ENCODE results near the gene SIL1.

The SIL1 gene

GRCh38 chr5:138972836-138973235 is 225.3 kb downstream of the SIL1 start:
- DNase-seq: no peak

GRCh38 chr5:138972230-138972629 is 225.9 kb downstream of the SIL1 start:
- no peak for DNase-seq

DNA sequence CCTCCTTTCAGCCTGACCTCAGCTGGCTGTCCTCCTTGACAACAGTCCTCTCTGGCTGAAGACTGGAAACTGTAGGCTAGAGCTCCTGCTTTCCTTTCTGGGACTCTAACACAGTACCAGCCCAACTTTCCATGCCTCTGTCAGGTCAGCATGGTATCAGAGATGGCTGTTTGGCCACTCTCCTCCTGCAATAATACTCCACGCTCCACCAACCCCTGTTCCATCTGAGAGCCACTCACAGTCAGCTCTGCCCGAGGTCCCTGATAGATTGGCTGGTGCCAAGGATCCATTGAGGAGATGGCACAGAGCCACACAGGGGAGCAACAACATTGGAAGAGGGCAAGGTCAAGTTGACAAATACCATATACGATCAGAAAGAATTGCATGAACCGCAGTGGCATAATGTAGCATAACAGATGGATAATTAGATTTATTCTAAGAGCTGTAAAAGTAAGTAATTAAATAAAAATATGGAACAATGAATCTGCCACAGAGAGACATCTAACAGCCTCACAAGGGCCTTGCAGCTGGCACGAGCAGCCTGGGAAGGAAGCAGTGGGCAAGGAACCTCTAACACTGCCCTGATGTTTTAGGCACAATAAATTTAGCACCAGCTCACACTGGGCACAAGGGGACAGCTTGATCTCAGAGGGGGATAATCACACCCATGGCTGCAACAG is 228.7 kb downstream of the SIL1 start:
- DNase-seq: peak; percentile 48

- no peak for DNase-seq
Observed at GRCh38 chr5:138968601-138969000, 229.6 kb downstream of the SIL1 start.

- DNase-seq: peak; percentile 45
Observed at GRCh38 chr5:138967791-138968448, 230.2 kb downstream of the SIL1 start.

DNA sequence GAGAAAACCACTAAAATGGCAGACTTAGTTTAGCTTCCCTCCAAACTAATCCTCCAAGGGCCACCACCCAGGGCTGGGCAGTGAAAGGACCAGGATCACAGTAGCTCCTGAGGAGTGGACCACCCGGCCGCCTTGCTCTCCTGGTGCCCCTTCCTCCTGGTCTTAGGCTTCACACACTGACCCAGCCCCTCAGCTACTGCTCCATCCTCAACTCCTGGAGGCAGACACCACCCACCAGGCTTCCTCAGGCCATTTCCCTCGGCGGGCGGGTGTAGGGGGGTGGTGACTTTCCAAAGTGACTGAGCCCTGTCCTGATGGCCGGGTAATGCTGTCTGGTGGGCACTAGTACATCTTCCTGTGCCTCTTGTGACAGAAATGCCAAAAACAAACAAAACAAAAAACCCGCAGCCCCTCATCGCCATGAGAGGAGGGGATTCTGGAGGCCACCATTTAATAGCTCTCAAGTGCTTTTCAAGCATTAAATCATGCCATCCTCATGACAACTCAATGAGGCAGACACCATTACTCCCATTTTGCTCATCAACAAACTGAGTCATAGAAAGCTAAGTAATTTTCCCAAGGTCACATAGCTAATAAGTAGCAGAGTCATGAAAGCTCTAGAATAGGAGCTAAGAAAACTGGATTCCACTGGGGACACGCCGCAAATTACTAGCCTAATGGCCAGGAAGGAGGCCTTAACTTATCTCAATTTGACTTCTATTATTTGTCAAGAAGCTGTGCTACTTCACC is 231.8 kb downstream of the SIL1 start:
- DNase-seq: no peak

DNA sequence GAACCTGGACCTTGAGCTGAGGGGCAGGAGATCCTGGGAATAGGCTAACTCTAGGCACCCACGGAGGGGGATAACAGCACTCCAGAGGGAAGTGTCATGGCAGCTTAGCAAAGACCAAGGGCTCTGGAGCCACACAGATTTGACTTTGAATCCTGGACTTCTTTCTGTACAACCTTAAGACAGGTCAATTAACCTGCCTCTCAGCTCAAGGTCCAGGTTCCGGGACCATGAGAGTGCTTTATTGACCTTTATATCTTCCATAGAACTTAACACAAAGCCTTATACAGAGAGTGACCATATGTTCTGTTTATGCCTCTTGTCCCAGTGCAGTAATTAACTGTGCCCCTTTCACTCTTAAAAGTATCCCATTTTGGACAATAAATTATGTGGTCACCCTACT is 232.5 kb downstream of the SIL1 start:
- DNase-seq: no peak

- no peak for DNase-seq
Observed at GRCh38 chr5:138964647-138965201, 233.4 kb downstream of the SIL1 start.

GRCh38 chr5:138963763-138964371 is 234.3 kb downstream of the SIL1 start:
- no peak for DNase-seq

DNA sequence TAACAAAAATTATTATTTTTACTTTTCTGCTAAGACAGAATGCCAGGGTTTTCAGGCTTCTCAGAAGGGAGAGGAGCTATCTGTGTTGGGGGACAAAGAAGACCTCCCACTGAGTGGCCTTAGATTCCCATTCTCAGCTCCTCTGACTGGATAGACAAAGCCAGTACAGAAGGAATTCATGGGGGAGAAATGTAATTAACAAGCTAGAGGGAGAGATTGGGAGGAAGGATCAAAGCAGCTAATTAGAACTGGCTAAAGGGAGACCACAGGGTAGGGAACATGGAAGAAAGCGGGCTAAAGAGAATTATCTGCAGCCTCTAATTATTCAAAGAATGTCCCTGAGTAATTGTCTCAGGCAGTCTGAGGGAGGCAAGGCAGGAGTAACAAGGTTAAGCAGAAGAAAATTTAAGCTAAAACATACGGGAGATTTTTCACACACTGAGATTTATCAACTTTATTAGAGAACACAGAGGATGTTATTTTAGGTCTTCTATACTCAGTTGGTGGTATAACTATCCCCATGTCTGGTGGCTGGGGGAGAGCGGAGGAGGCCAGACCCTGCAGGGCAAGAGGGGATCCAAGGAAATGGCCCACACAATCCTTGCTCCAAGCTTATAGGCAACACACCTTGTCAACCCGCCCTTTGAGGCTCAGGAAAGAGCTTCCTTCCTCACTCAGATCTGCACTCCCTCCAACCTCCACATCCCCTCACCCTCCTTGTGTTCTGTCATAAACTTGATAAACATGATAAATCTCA is 235.4 kb downstream of the SIL1 start:
- DNase-seq: no peak

DNA sequence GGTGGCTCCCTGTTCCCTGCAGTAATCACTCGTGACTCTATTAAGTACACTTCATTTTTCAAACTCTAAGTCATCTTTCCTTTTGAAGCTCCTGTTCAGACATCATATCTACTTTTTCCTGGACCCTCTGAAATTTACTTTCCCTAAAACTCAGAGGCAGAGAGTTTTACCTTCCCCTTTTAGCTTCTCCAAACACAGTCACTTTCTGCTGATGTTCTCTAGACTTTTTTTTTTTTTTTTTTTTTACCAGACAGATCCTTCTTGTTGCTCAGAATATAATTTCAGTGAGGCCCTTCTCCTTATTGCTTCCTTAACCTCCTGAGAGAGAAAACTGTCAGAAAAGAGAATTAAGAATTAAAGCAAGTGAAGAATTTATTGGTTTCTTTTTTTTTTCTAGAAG is 236.4 kb downstream of the SIL1 start:
- no peak for DNase-seq

DNA sequence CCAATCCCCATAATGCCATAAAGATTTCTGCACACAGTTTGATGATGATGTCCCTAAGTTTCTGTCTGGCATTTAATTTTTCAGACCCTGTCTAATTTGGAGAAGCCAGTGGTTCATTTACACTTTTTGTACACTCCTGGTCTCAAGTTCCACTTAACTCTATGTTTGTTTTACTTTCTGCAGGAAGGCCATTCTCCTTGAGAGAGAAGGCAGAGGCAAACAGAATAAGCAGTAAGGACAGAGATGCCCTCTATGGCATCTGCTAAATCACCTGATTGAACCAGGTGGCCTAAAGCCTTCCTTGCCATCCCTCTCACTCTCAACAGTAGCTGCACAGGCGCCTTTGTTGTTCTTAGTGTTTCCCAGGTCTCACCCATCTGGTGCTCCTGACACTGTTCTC is 236.9 kb downstream of the SIL1 start:
- DNase-seq: no peak

DNA sequence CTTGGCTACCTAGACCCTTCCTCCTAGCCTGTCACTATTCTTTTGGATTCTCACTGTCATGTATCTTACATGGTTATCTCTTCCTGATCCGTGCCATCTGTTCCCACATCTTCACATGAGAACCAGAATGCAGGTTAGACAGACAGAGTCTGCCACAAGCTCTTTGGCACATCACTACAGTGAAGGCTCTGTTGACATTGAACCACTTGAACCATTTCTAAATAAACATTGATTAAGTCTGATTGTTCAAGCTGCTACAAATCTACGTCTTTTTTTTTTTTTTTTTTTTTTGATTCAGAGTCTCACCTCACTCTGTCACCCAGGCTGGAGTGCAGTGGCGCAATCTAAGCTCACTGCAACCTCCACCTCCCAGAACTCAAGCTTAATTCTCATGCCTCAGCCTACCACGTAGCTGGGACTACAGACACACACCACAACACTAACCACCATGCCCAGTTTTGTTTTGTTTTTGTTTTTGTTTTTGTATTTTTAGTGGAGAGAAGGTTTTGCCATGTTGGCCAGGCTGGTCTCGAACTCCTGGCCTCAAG is 237.9 kb downstream of the SIL1 start:
- DNase-seq: peak; percentile 37

DNA sequence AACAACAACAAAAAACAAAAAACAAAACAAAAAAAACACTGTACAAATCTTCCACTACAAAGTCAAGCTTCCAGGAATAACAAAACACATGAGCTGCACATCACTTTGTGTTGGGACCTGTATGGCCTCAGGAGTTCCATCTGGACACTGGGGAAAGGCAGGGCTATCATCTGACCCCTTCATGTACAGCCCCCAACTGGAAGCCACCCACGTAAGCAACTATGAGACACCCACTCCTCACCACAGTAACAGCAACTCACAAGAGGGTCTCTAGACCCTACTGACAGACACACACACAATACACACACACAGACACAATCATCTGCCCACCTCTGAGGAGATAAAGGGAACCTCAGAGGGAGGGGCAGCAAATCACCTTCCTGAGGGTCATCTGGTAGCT is 241.4 kb downstream of the SIL1 start:
- DNase-seq: no peak

- DNase-seq: no peak
Observed at GRCh38 chr5:138955671-138956295, 242.4 kb downstream of the SIL1 start.

- DNase-seq: peak; percentile 91
Observed at GRCh38 chr5:138955013-138955660, 243.0 kb downstream of the SIL1 start.

DNA sequence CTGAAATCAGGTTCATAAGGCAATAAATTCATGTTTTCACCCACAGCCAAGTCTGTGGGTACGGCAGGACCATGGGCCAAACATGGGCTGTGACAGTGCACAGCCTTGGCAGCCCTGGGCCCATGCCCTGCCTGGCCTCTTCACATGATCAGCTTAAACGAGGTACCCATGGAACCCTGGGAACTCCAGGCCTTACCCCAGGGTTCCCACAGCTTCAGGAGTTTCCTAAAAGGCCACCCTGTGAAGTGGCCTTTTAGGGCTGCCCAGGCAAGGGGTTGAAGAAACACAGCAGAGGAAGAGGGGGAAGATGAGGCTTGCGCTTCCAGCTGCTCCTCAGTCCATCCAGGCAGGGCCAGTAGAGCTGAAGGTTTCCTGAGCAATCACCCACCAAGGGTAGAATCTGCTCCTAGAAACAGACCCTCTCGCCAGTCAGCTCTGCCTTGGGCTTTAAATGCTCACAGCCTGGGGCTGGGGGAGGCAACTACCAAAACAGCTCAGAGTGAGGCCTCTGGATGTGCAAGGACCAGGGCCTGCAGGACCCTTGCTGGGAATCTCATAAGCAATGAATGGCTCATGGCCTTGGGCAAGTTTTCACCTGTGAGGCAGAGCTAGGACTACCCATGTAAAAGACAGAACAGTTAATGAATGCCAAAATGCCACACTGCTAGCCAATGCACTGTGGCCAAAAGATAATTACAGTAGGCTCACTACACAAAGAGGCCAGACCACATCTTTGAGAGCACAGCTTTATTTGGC is 243.7 kb downstream of the SIL1 start:
- no peak for DNase-seq

DNA sequence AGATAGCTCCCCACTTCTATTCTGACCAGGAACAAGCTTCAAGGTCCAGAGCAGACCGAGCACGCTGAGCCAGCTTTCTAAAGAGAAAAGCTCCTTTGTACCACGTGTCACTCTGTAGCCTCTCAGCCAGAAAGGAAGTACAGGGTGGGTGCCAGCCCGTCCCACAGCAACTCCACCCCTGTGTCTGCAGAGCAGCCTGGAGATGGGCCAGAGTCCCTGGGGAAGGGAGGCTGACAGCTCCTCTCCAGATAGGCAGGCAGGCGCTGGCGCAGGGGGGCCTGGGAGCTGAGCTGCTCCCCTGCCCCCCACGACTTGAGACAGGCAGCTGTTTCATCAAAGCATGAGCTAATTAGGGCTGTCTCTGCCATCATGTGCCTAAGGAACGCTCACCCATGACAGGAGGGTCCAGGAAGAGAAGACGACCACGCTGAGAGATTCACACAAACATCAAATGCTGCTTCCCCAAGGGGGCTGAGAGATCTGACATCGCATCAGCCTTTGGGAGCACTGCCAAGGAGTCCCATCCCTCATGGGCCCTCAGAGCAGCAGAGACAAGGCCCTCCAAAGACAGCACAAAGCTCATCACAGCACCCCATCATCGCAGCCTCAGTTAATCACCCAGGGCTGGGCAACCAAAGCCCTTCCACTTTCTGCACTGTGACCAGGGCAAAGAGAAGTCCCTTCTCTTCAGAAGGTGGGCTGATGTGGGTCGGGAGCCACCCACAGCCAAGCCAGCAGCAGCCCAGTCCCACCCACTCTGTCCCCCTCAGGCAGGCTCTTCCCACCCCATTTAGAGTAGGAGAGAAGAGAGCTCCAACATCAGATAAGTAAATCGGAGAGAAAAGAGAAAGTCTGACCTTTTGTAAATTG is 244.5 kb downstream of the SIL1 start:
- DNase-seq: peak; percentile 98

DNA sequence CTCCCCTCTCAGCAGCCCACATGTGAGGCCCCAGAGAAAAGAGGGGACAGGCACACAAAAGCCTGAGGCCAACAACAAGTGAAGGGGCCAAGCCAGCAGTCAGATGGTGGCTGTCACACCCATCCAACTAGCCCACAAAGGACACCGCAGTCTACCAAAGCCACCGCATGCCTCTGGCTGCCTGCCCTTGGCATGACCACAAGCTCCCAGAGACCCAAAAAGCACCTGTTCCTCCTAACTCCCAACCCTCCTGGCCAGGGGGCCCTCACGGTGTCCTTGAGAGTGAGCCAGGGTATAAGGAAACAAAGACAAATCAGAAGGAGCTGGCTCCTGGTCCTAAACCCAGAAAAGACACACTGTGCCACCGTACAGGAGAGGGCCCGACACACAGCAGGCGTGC is 245.2 kb downstream of the SIL1 start:
- DNase-seq: peak; percentile 42

All from COR-L47 (cell line).